CD4-positive, alpha-beta T cell (primary cell): ENCODE data around the gene F12. TPM values are rescaled to one million over a fixed set of nuclear protein-coding genes. Genes with fewer than 3 reads are reported as not detected.

Source experiments
- ATAC-seq: fragments of 200-7000 bp; cut with Tn5 transposase; one replicate; pipeline ENCODE4 v1.10.0; 2022; ENCODE audit warnings: mild to moderate bottlenecking; ENCODE audit not compliant: poor library complexity
- CTCF ChIA-PET: fragments of 350-600 bp; sonication (Branson Sonifier 250); formaldehyde crosslinking; loops from one replicate; lab custom pipeline; 2021; ENCODE audit warnings: antibody characterized with exemption, inconsistent platforms; lab: Charles Lee
- POLR2A ChIA-PET: fragments of 350-600 bp; sonication (Branson Sonifier 250); formaldehyde crosslinking; loops from one replicate; lab custom pipeline; 2021; ENCODE audit warnings: antibody characterized with exemption, inconsistent platforms; lab: Charles Lee
- DNase-seq, 14 experiments: peaks; one replicate each; pipeline ENCODE4 v3.0.0-alpha.2; 2013 to 2020; ENCODE audit warnings: mixed read lengths in 2 of 14
- H3K27ac ChIP-seq, 2 donors: one replicate each; pipeline versions ENCODE4 v1.5.1 to v1.7.0; 2013; ENCODE audit warnings: low read length in 2 of 2, low read depth in 1 of 2, mild to moderate bottlenecking in 1 of 2
- H3K27me3 ChIP-seq, 2 experiments: 1 replicate in 1 of 2; 2 replicates in 1 of 2; pipeline versions ENCODE4 v1.6.1 to v1.7.0; 2013; ENCODE audit warnings: low read length in 2 of 2, control low read depth in 1 of 2, mild to moderate bottlenecking in 1 of 2, moderate library complexity in 1 of 2; ENCODE audit not compliant: insufficient read depth in 2 of 2, control insufficient read depth in 1 of 2
- H3K36me3 ChIP-seq: one replicate; pipeline ENCODE4 v1.6.1; 2013; ENCODE audit warnings: low read length, control low read depth; ENCODE audit not compliant: insufficient read depth
- H3K4me1 ChIP-seq: one replicate; pipeline ENCODE4 v1.6.1; 2013; ENCODE audit warnings: low read length, control low read depth; ENCODE audit not compliant: insufficient read depth
- H3K4me3 ChIP-seq: one replicate; pipeline ENCODE4 v1.5.1; 2013; ENCODE audit warnings: mild to moderate bottlenecking, low read length, moderate library complexity
- H3K9me3 ChIP-seq, 2 experiments: 1 replicate in 1 of 2; 2 replicates in 1 of 2; pipeline versions ENCODE4 v1.6.1 to v1.7.0; 2013; ENCODE audit warnings: low read length in 2 of 2, mild to moderate bottlenecking in 2 of 2, control low read depth in 1 of 2, moderate library complexity in 1 of 2; ENCODE audit not compliant: control insufficient read depth in 1 of 2, insufficient read depth in 1 of 2
- H3K27ac Mint-ChIP-seq: one replicate; pipeline ENCODE4 v1.8.0; 2020; ENCODE audit warnings: mixed read lengths
- H3K27me3 Mint-ChIP-seq: one replicate; pipeline ENCODE4 v1.8.0; 2021; ENCODE audit warnings: mixed read lengths
- H3K36me3 Mint-ChIP-seq: one replicate; pipeline ENCODE4 v1.8.0; 2021; ENCODE audit warnings: low read depth, mixed read lengths
- H3K4me1 Mint-ChIP-seq: one replicate; pipeline ENCODE4 v1.8.0; 2021; ENCODE audit warnings: low read depth, mixed read lengths
- H3K4me3 Mint-ChIP-seq: one replicate; pipeline ENCODE4 v1.8.0; 2020; ENCODE audit warnings: mild to moderate bottlenecking, mixed read lengths
- H3K9me3 Mint-ChIP-seq: one replicate; pipeline ENCODE4 v1.8.0; 2020; ENCODE audit warnings: mixed read lengths
- CTCF ChIP-seq: fragments of 200-600 bp; IDR thresholded peaks from one replicate; pipeline ENCODE4 v1.8.0; 2022; ENCODE audit warnings: antibody characterized with exemption, mild to moderate bottlenecking
- intact Hi-C, 2 experiments: fragments of 100-400 bp; cut with DNase I in 1 of 2; cut with micrococcal nuclease in 1 of 2; formaldehyde crosslinking; loops; one replicate each; pipeline versions ENCODE4 v1.15.1 to v1.9.0; 2023 to 2025; cut with DNase I, micrococcal nuclease
- total RNA-seq, 174 experiments: library from RNA in 2 of 174; stranded (reverse) in 2 of 174; gene quantifications; one replicate each; pipeline ENCODE4 v1.2.3 and lab custom pipeline; 2021 to 2026

The F12 gene
- total RNA-seq, 2 experiments from 2014 or later, result 0.20 to 0.60 TPM

- Histone ChIP-seq H3K4me3 (no peak overlapping the region), H3K27ac (no peak overlapping the region), H3K4me1 (peaks cover 33% of the 10 kb centered on the region), H3K9me3 (no peaks in the 10 kb centered on the region), H3K36me3 (no peaks in the 10 kb centered on the region), H3K27me3 (no peaks in the 10 kb centered on the region)
- TF ChIP-seq CTCF, result no peak
- H3K27me3 Mint-ChIP-seq, result no peaks in the 10 kb centered on the region
- ATAC-seq, result no peak
- H3K4me3 Mint-ChIP-seq, result no peak overlapping the region
- no peaks in the 10 kb centered on the region for H3K9me3 Mint-ChIP-seq
- POLR2A ChIA-PET, result no interaction called here
- CTCF ChIA-PET, result interaction anchor here (6.0 to 6.1 kb wide), 2 partner anchors 10 to 62 kb away, joined by 115 to 136 read pairs; no protein-coding TSS in a partner anchor
- no peak overlapping the region for H3K27ac Mint-ChIP-seq
- DNase-seq, result peak in 1 of 14 experiments; percentile 20
- peaks cover 32% of the 10 kb centered on the region for H3K4me1 Mint-ChIP-seq
- H3K36me3 Mint-ChIP-seq, result no peaks in the 10 kb centered on the region
- intact Hi-C loops, result loop anchor here in 1 of 2 experiments (10.0 kb wide), 1 partner anchor 672 kb away; no protein-coding TSS in a partner anchor
These were observed 16.1 kb downstream of the F12 start for GRCh38 chr5:177393206-177393765.

- H3K27me3 ChIP-seq, result no peaks in the 10 kb centered on the region
- no peaks in the 10 kb centered on the region for H3K9me3 ChIP-seq
- H3K36me3 Mint-ChIP-seq, result no peaks in the 10 kb centered on the region
- peaks cover 39% of the 10 kb centered on the region for H3K4me1 ChIP-seq
- DNase-seq (no peak), ATAC-seq (no peak)
- H3K27me3 Mint-ChIP-seq, result no peaks in the 10 kb centered on the region
- H3K4me3 ChIP-seq, result no peak overlapping the region
- no peaks in the 10 kb centered on the region for H3K36me3 ChIP-seq
- H3K27ac ChIP-seq, result no peak overlapping the region
- intact Hi-C loops, result loop anchor here in 1 of 2 experiments (10.0 kb wide), 1 partner anchor 672 kb away; no protein-coding TSS in a partner anchor
- no peak overlapping the region for H3K4me3 Mint-ChIP-seq
- H3K9me3 Mint-ChIP-seq, result no peaks in the 10 kb centered on the region
- H3K4me1 Mint-ChIP-seq, result peaks cover 35% of the 10 kb centered on the region
- POLR2A ChIA-PET, result no interaction called here
- CTCF ChIA-PET, result interaction anchor here (6.0 to 6.1 kb wide), 2 partner anchors 11 to 62 kb away, joined by 115 to 136 read pairs; no protein-coding TSS in a partner anchor
- no peak for TF ChIP-seq CTCF
- no peak overlapping the region for H3K27ac Mint-ChIP-seq
These were observed 16.6 kb downstream of the F12 start for GRCh38 chr5:177392765-177393164.

GRCh38 chr5:177390363-177391300 is 18.7 kb downstream of the F12 start:
- no peaks in the 10 kb centered on the region for H3K9me3 Mint-ChIP-seq
- Histone ChIP-seq H3K27ac (peak overlapping the region; percentile 29 to 72), H3K4me1 (peaks cover 59% of the 10 kb centered on the region), H3K9me3 (no peaks in the 10 kb centered on the region), H3K36me3 (no peaks in the 10 kb centered on the region), H3K27me3 (no peaks in the 10 kb centered on the region), H3K4me3 (no peak overlapping the region)
- H3K27me3 Mint-ChIP-seq, result no peaks in the 10 kb centered on the region
- H3K36me3 Mint-ChIP-seq, result no peaks in the 10 kb centered on the region
- POLR2A ChIA-PET, result interaction anchor here (0.5 to 3.7 kb wide), 30 partner anchors 12 to 256 kb away, joined by 3 to 75 read pairs (median 4); partner anchors contain the start of genes GRK6, LMAN2, PDLIM7 and PRR7
- DNase-seq (peak; percentile 80 to 94 (median 84)), ATAC-seq (peak; percentile 76)
- H3K4me1 Mint-ChIP-seq, result peaks cover 35% of the 10 kb centered on the region
- intact Hi-C loops, result loop anchor here (1.0 to 10.0 kb wide), 6 partner anchors 12 to 674 kb away; no protein-coding TSS in a partner anchor
- peak; percentile 95 for TF ChIP-seq CTCF
- CTCF ChIA-PET, result interaction anchor here (0.5 to 6.1 kb wide), 39 partner anchors 9 to 936 kb away, joined by 3 to 136 read pairs (median 4); partner anchors contain the start of genes LMAN2, PDLIM7 and PRR7
- peak overlapping the region; percentile 80 for H3K27ac Mint-ChIP-seq
- H3K4me3 Mint-ChIP-seq, result peak overlapping the region; percentile 52
